Esophagus squamous epithelium (tissue), 4 donors: ENCODE measurements around the gene RNF6.

Source experiments
- POLR2A ChIP-seq, 4 donors: fragments of 450-650 bp; IDR thresholded peaks; one replicate each; pipeline ENCODE4 v1.6.1; 2017; ENCODE audit warnings: antibody characterized with exemption in 4 of 4, mild to moderate bottlenecking in 4 of 4, moderate library complexity in 3 of 4
- TF ChIP-seq, protein P1 (sequence below), 6 experiments: fragments of 450-650 bp in 4 of 6; fragments of 200-600 bp in 2 of 6; sonication (generic) in 2 of 6; IDR thresholded peaks; one replicate each; pipeline ENCODE4 v1.5.1; 2016 to 2019; ENCODE audit warnings: antibody characterized with exemption in 6 of 6, mild to moderate bottlenecking in 4 of 6, moderate library complexity in 4 of 6

DNA sequence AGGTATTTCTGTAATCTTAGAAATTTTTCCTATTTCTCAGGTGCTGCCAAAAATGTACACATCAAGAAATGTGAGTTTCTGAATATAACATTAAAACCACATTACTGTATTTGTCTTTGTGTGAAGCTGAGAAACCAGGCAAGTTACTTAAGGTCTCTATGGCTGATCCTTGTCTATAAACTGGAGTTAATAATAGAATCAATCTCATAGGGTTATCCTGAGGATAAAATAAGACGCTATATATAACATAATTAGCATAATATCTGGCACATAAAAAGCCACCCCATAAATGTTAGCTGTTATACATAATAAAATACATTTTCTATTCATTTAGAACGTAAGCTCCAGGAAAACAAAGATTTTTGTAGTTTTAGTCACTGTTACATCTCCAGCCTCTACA is 6.1 kb downstream of the RNF6 start:
- TF ChIP-seq, protein P1, sequence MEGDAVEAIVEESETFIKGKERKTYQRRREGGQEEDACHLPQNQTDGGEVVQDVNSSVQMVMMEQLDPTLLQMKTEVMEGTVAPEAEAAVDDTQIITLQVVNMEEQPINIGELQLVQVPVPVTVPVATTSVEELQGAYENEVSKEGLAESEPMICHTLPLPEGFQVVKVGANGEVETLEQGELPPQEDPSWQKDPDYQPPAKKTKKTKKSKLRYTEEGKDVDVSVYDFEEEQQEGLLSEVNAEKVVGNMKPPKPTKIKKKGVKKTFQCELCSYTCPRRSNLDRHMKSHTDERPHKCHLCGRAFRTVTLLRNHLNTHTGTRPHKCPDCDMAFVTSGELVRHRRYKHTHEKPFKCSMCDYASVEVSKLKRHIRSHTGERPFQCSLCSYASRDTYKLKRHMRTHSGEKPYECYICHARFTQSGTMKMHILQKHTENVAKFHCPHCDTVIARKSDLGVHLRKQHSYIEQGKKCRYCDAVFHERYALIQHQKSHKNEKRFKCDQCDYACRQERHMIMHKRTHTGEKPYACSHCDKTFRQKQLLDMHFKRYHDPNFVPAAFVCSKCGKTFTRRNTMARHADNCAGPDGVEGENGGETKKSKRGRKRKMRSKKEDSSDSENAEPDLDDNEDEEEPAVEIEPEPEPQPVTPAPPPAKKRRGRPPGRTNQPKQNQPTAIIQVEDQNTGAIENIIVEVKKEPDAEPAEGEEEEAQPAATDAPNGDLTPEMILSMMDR (IDR thresholded peaks at IDR 0.05), result no peak
- no peak for TF ChIP-seq POLR2A (IDR thresholded peaks at IDR 0.05)
